Activated naive CD8-positive, alpha-beta T cell treated with anti-CD3 and anti-CD28 coated beads for 36 hours (primary cell): ENCODE results near the gene MZF1. TPM values are rescaled to one million over a fixed set of nuclear protein-coding genes. Genes with fewer than 3 reads are reported as not detected.

Experiments used
- DNase-seq: peaks from one replicate; pipeline ENCODE4 v3.0.0; 2021
- H3K27ac Mint-ChIP-seq: one replicate; pipeline ENCODE4 v1.8.0; 2022; ENCODE audit warnings: mild to moderate bottlenecking, moderate library complexity, mixed read lengths
- H3K27me3 Mint-ChIP-seq: one replicate; pipeline ENCODE4 v1.8.0; 2022; ENCODE audit warnings: mild to moderate bottlenecking, mixed read lengths
- H3K36me3 Mint-ChIP-seq: one replicate; pipeline ENCODE4 v1.8.0; 2021; ENCODE audit warnings: mild to moderate bottlenecking, mixed read lengths
- H3K4me1 Mint-ChIP-seq: one replicate; pipeline ENCODE4 v1.8.0; 2021; ENCODE audit warnings: mixed read lengths
- H3K4me3 Mint-ChIP-seq: one replicate; pipeline ENCODE4 v1.8.0; 2022; ENCODE audit warnings: mild to moderate bottlenecking, moderate library complexity, mixed read lengths
- H3K9me3 Mint-ChIP-seq: one replicate; pipeline ENCODE4 v1.8.0; 2022; ENCODE audit warnings: mixed read lengths
- total RNA-seq, 2 experiments: library from RNA; stranded (reverse); gene quantifications; one replicate each; pipeline ENCODE4 v1.2.3, GENCODE V29; 2021

MZF1 gene
- total RNA-seq, 2 experiments from 2014 or later, result 10.0 to 10.2 TPM

DNA sequence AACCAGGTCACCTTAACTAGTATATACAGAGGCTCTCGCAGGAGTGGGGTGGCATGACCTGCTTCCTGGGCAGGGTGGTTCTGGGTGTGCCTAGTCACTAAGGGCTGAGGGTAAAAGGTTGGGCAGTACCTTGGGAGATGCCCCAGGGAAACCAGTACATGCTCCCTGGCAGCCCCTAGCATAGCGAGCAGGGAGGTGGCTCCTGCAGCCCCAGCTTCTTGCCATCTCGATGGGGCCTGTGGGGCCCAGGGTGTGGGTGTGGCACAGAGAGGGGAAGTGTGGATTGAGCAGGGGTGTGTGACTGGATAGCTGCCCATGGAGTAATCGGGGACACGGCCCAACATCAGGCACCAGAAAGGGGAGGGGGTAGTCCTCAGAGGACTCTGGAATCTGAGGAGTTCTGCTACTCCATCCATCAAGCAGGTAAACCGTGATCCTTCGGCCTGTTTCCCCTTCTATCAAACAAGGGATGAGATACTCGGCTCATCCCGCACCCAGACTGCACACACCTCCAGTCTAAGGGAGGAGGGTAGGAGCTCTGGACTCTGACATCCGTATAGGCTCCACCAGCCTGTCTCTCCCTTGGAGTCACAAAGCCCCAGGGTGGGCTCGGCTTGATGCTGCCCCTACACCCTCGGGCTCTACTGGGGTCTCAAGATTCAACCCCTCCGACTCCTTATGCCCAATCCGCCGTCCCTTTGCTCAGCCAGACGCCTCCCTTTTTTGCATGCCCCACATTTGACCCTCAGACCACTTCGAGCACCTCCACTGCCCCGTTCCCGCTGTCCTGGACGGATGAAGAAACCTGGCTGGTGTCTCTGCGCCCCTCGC lies 54.7 kb downstream of the MZF1 start:
- H3K4me3 Mint-ChIP-seq, result peak overlapping the region; percentile 96
- peaks cover 26% of the 10 kb centered on the region for H3K36me3 Mint-ChIP-seq
- peak overlapping the region; percentile 88 for H3K27ac Mint-ChIP-seq
- H3K9me3 Mint-ChIP-seq, result no peaks in the 10 kb centered on the region
- H3K27me3 Mint-ChIP-seq, result no peaks in the 10 kb centered on the region
- peak; percentile 19 for DNase-seq
- H3K4me1 Mint-ChIP-seq, result peaks cover 29% of the 10 kb centered on the region

DNA sequence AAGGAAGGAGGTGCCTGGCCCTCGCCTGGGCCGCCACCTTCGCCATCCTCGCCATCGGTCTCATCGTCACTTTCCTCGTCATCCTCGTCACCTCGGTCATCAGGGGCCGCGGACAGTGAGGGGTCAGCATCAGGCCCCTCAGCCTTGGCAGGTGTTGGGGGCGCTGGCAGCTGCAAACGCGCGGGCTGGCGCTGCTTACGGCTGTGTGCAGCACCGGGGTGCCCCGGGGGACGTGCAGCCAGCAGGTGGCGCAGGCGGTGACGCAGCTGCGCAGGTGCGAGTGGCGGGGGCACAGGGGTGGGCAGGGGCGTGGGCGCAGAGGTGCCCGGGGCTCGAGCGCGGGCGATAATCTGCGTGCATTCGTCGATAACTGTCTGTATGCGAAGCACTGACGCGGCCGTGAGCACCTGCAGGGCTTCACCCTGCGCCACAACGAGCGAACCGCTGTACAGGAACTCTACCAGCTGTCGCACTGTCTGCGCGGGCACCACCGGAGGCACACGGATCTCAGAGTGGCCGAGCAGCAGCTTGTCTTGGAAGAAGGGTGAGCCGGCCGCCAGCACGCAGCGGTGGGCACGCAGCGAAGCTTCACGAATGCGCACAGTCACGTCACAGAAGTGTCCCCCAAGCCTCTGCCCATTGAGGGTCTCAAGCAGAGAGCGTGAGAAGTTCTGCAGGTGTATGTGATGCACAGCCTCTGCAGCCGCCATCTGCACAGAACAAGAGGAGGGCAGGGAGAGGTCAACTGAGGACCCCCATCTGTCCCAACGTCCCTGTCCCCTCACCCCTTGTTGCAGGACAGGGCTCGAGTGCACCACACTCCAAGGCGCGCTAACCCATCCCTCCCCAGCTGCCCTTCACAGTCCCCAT lies 55.9 kb downstream of the MZF1 start:
- Mint-ChIP-seq H3K27me3 (no peaks in the 10 kb centered on the region), H3K4me3 (peak overlapping the region; percentile 96), H3K27ac (no peak overlapping the region), H3K9me3 (no peaks in the 10 kb centered on the region), H3K36me3 (peaks cover 26% of the 10 kb centered on the region), H3K4me1 (peaks cover 29% of the 10 kb centered on the region)
- no peak for DNase-seq

DNA sequence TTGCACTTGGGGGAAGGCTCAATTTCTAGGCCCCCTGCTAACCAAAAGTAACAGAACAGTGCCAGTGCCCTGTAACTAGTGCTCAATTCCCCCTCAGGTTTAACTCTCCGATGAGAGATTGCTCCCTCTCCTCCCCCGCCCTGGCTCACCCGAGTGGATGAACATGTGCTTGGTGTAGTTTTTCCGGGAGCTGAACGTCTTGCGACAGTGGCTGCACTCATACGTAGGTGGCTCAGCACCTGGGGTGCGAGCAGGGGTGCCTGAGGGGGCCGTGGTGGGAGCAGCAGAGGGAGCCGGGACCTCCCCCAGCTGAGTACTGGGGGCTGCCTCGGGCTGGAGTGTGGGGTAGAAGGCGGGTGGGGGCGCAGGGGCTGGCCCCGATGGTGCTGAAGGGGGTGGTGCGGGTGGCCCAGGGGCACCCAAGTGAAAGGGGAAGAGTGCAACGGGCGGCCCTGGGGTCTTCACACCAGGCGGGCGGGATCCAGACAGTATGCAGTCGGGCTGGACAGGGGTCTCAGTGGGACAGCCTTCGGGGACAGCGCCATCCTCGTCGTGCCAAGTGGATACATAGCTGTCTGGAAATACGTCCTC lies 56.8 kb downstream of the MZF1 start:
- H3K27me3 Mint-ChIP-seq, result no peaks in the 10 kb centered on the region
- peaks cover 29% of the 10 kb centered on the region for H3K4me1 Mint-ChIP-seq
- peak overlapping the region; percentile 38 for H3K27ac Mint-ChIP-seq
- no peaks in the 10 kb centered on the region for H3K9me3 Mint-ChIP-seq
- H3K4me3 Mint-ChIP-seq, result peak overlapping the region; percentile 90
- peaks cover 26% of the 10 kb centered on the region for H3K36me3 Mint-ChIP-seq
- DNase-seq, result no peak

DNA sequence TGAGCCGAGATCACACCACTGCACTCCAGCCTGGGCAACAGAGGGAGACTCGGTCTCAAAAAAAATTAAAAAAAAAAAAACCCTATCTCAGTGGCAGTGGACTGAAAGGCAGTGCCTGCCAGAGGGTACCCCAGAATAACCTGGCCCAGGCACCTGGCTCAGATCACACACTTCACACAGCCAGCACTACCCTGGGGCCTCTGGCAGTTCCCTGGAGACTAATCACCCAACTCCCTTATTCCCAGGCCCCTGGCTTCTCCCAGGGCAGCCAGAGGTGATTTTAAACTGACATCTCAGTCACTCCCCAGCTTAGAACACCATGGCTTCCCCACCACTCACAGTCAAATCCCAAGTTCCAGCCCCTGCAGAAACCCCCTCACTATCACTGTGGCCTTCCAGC lies 57.9 kb downstream of the MZF1 start:
- peaks cover 25% of the 10 kb centered on the region for H3K4me1 Mint-ChIP-seq
- peak overlapping the region; percentile 90 for H3K4me3 Mint-ChIP-seq
- peaks cover 26% of the 10 kb centered on the region for H3K36me3 Mint-ChIP-seq
- H3K27ac Mint-ChIP-seq, result peak overlapping the region; percentile 64
- no peak for DNase-seq
- H3K27me3 Mint-ChIP-seq, result no peaks in the 10 kb centered on the region
- H3K9me3 Mint-ChIP-seq, result no peaks in the 10 kb centered on the region

DNA sequence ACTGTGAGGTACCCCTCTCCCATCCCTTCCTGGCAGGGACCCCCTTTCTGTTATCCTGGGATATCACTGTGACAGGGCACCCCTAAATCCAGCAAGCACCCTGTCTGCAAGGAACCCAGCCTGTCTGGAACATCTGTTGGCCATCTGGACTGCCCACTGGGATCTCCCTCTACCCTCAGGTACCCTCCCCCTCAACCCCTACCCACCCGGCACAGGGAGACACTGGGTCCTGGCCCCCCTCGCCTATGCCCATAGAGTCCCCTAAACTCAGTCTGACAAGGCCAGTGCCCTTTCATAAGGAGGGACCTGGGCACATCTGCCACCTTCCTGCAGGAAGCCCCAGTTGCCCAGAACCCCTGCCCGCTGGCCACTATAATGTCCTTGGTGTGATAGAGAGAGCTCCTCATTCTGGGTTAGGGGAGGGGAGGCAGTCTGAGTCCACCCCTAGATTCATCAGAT lies 58.5 kb downstream of the MZF1 start:
- DNase-seq, result no peak
- Mint-ChIP-seq H3K27me3 (no peaks in the 10 kb centered on the region), H3K36me3 (peaks cover 26% of the 10 kb centered on the region)

DNA sequence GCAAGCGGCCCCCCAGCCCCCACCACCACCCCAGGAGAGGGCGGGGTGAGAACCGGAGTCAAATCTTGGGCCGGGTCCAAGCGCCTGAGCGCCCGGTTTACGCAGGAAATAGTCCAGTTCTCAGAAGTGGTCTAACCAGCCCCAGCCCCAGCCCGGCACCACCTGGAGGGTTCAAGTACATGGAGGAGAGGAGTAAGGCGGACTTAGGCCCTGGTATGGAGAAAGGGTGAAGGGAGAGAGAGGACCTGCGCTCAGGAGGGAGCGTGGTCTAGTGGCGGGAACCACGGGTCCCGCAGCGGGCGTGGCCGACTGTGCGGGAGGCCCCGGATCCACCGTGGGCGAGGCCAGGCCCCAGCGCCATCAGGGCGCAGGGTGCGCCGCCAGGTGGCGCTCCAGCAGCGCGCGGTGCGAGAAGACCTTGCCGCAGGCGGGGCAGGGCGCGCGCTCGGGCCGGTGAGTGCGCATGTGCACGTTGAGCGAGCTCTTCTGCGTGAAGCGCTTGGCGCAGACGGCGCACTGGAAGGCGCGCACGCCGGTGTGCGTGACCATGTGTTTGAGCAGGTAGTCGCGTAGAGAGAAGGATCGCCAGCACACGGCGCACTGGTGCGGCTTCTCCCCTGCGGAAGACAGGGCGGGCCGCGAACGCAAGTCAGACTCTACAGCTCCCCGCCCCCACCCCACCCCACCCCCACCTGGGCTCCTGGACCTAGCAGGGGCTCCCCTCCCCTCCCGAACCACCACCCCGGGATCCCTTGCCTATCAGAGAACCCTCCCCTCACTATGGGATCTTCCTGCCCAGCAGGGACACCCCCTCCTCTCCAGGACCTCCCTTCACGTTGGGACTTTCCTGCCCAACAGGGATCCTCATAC lies 59.2 kb downstream of the MZF1 start:
- H3K27ac Mint-ChIP-seq, result peak overlapping the region; percentile 94
- no peaks in the 10 kb centered on the region for H3K27me3 Mint-ChIP-seq
- peak; percentile 99 for DNase-seq
- H3K36me3 Mint-ChIP-seq, result peaks cover 23% of the 10 kb centered on the region
- no peaks in the 10 kb centered on the region for H3K9me3 Mint-ChIP-seq
- H3K4me3 Mint-ChIP-seq, result peak overlapping the region; percentile 90
- peaks cover 22% of the 10 kb centered on the region for H3K4me1 Mint-ChIP-seq

More for the DNA sequence above, 58.5 kb downstream of the MZF1 start:
- Mint-ChIP-seq H3K27ac (peak overlapping the region; percentile 94), H3K4me3 (peak overlapping the region; percentile 90), H3K9me3 (no peaks in the 10 kb centered on the region), H3K4me1 (peaks cover 22% of the 10 kb centered on the region)

DNA sequence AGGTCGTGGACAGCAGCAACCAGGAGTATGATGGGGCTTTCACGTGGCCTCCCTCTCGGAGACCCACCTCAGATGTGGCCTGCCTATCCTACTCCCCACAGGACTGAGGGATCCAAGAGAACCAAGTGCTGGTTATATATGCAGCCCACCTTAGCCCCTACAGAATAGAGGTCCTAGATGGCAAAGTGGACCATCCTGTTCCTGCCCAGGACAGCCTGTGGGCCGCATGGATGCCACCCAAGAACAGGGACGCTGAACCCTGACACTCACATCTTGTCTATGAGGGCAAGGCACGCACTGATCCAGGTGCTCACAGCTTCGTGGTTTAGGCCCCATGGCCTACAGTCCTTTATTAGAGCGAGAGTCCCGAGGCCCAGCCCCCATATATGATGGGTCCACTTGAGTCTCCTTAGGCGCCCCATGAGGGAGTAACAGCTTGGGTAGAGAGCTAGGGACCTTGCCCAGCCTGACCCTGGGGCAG lies 59.9 kb downstream of the MZF1 start:
- DNase-seq, result no peak
- Mint-ChIP-seq H3K9me3 (no peaks in the 10 kb centered on the region), H3K27me3 (no peaks in the 10 kb centered on the region), H3K27ac (peak overlapping the region; percentile 91), H3K36me3 (peaks cover 21% of the 10 kb centered on the region), H3K4me1 (peaks cover 22% of the 10 kb centered on the region), H3K4me3 (peak overlapping the region; percentile 90)

Other genes with a start within 250 kb of the MZF1 start
- 1 to 10 TPM; 2.8 to 3.2 TPM for gene ZSCAN22, start 246.3 kb downstream of the MZF1 start, total RNA-seq
- gene A1BG, start 219.8 kb downstream of the MZF1 start, total RNA-seq, result 10 to 100 TPM; 18.7 to 23.2 TPM
- 1 to 10 TPM; 1.5 to 1.7 TPM for gene ZNF497, start 210.6 kb downstream of the MZF1 start, total RNA-seq
- gene ZNF837, start 192.3 kb downstream of the MZF1 start, total RNA-seq, result 1 to 10 TPM; 2.0 to 2.1 TPM
- gene RPS5, start 186.1 kb downstream of the MZF1 start, total RNA-seq, result 1,000 to 10,000 TPM; 1,717 to 1,777 TPM
- 1 to 10 TPM in 1 of 2 experiments, under 1 TPM in 1; 0.82 to 1.6 TPM for gene RNF225, start 177.7 kb downstream of the MZF1 start, total RNA-seq
- 10 to 100 TPM; 15.1 to 17.2 TPM for gene ZNF584, start 164.7 kb downstream of the MZF1 start, total RNA-seq
- 1 to 10 TPM; 4.3 TPM for gene ZNF132, start 133.2 kb downstream of the MZF1 start, total RNA-seq
- 10 to 100 TPM in 1 of 2 experiments, 1 to 10 TPM in 1; 9.4 to 10.1 TPM for gene ZNF324B, start 121.7 kb downstream of the MZF1 start, total RNA-seq
- 10 to 100 TPM; 12.8 to 13.7 TPM for gene ZNF324, start 106.3 kb downstream of the MZF1 start, total RNA-seq
- 1 to 10 TPM; 4.2 to 5.3 TPM for gene ZNF446, start 97.0 kb downstream of the MZF1 start, total RNA-seq
- gene SLC27A5, start 61.3 kb downstream of the MZF1 start, total RNA-seq, result 10 to 100 TPM; 23.4 to 28.0 TPM
- gene ZBTB45, start 53.5 kb downstream of the MZF1 start, total RNA-seq, result 10 to 100 TPM; 11.1 to 11.8 TPM
- 100 to 1,000 TPM; 671 to 701 TPM for gene TRIM28, start 29.3 kb downstream of the MZF1 start, total RNA-seq
- 10 to 100 TPM; 76.9 to 79.2 TPM for gene CHMP2A, start 18.2 kb downstream of the MZF1 start, total RNA-seq
- 100 to 1,000 TPM; 154 to 162 TPM for gene UBE2M, start 14.7 kb downstream of the MZF1 start, total RNA-seq